Activated naive CD8-positive, alpha-beta T cell treated with anti-CD3 and anti-CD28 coated beads, Interleukin-2, amount 10 ng/mL, durations not matched to agents 7 days and 5 days (primary cell): Measurements from ENCODE around the gene ENOX2. TPM values are rescaled to one million over a fixed set of nuclear protein-coding genes. Genes with fewer than 3 reads are reported as not detected.
A peak's percentile ranks its signal among the peaks of the same experiment; 100 is the strongest.
"Not testable (repeated sequence)": the region's sequence is repeated elsewhere in the genome, so short reads cannot be mapped to it uniquely, and the experiment has no call there.

Source experiments
- ATAC-seq: fragments of 150-1000 bp; cut with Tn5 transposase; one replicate; pipeline ENCODE4 v1.10.0; 2021; ENCODE audit warnings: low read depth, moderate library complexity
- POLR2A ChIA-PET: fragments of 350-600 bp; sonication (Branson Sonifier 250); formaldehyde crosslinking; loops from one replicate; lab custom pipeline; 2021; ENCODE audit warnings: antibody characterized with exemption; lab: Charles Lee
- DNase-seq: peaks from one replicate; pipeline ENCODE4 v3.0.0; 2021
- H3K27ac Mint-ChIP-seq: one replicate; pipeline ENCODE4 v1.8.0; 2022; ENCODE audit warnings: mild to moderate bottlenecking, mixed read lengths
- H3K27me3 Mint-ChIP-seq: one replicate; pipeline ENCODE4 v1.8.0; 2022; ENCODE audit warnings: mild to moderate bottlenecking, moderate library complexity, mixed read lengths
- H3K36me3 Mint-ChIP-seq: one replicate; pipeline ENCODE4 v1.8.0; 2021; ENCODE audit warnings: mild to moderate bottlenecking, mixed read lengths
- H3K4me1 Mint-ChIP-seq: one replicate; pipeline ENCODE4 v1.8.0; 2021; ENCODE audit warnings: mixed read lengths
- H3K4me3 Mint-ChIP-seq: one replicate; pipeline ENCODE4 v1.8.0; 2022; ENCODE audit warnings: mild to moderate bottlenecking, moderate library complexity, mixed read lengths
- H3K9me3 Mint-ChIP-seq: one replicate; pipeline ENCODE4 v1.8.0; 2021; ENCODE audit warnings: mixed read lengths
- total RNA-seq, 2 experiments: library from RNA; stranded (reverse); gene quantifications; one replicate each; pipeline ENCODE4 v1.2.3, GENCODE V29; 2021

The ENOX2 gene
- total RNA-seq, 2 experiments from 2014 or later = 11.4 to 13.1 TPM

DNA sequence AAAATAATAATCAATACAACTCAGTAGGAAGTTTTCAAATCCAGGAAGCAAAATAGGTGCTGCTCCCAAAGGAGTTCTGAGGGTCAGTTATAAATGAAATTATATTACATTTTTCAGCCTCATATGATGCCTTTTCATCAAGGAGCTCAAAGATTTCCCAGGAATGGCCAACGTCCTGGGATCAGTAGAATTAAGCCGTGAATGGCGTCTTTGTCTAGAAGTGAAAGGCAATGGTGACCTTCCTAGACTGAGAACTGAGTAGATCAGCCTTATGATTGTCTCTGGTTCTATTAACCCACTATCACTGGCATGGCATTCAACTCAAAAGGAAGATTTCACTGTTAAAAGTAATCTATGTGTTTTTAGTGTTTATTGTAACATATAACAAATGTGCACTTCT, 74.4 kb downstream of the ENOX2 start:
- H3K27me3 Mint-ChIP-seq = no peaks in the 10 kb centered on the region
- no peaks in the 10 kb centered on the region for H3K9me3 Mint-ChIP-seq
- DNase-seq = no peak
- H3K4me3 Mint-ChIP-seq = no peak overlapping the region
- ATAC-seq = no peak
- no peak overlapping the region for H3K27ac Mint-ChIP-seq
- POLR2A ChIA-PET = no interaction called here
- no peaks in the 10 kb centered on the region for H3K4me1 Mint-ChIP-seq
- H3K36me3 Mint-ChIP-seq = peaks cover 3% of the 10 kb centered on the region

- no peak overlapping the region for H3K4me3 Mint-ChIP-seq
- no peaks in the 10 kb centered on the region for H3K27me3 Mint-ChIP-seq
- ATAC-seq (no peak), DNase-seq (no peak)
- H3K4me1 Mint-ChIP-seq = no peaks in the 10 kb centered on the region
- no peaks in the 10 kb centered on the region for H3K9me3 Mint-ChIP-seq
- POLR2A ChIA-PET = no interaction called here
- H3K27ac Mint-ChIP-seq = peak overlapping the region; percentile 9
- peaks cover 3% of the 10 kb centered on the region for H3K36me3 Mint-ChIP-seq
Measured at GRCh38 chrX:130827648-130828047, 75.4 kb downstream of the ENOX2 start.

DNA sequence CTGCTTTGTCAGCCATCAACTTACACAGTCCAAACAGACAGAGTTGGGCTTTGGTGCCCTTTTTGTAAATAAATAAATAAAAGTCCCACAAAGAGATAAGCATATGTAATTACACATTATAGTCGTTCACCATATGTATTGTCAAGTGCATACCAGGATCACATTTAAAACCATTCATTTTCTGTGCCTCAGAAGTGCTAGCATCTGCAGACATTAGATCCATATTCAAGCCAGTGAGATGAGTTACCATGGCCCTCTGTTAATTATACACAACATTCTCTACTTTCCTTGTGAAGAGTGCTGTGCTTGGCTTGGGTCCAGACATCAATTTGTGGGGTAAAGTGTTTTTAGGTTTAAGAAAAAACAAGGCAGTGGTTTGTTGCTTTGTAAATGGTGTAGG, 76.8 kb downstream of the ENOX2 start:
- no peak overlapping the region for H3K4me3 Mint-ChIP-seq
- no peaks in the 10 kb centered on the region for H3K9me3 Mint-ChIP-seq
- DNase-seq (no peak), ATAC-seq (no peak)
- no peaks in the 10 kb centered on the region for H3K27me3 Mint-ChIP-seq
- POLR2A ChIA-PET = no interaction called here
- no peaks in the 10 kb centered on the region for H3K4me1 Mint-ChIP-seq
- H3K27ac Mint-ChIP-seq = no peak overlapping the region
- H3K36me3 Mint-ChIP-seq = no peaks in the 10 kb centered on the region

GRCh38 chrX:130825525-130825924, 77.5 kb downstream of the ENOX2 start:
- Mint-ChIP-seq H3K4me3 (no peak overlapping the region), H3K27ac (no peak overlapping the region), H3K27me3 (no peaks in the 10 kb centered on the region), H3K4me1 (peaks cover 2% of the 10 kb centered on the region), H3K9me3 (no peaks in the 10 kb centered on the region), H3K36me3 (no peaks in the 10 kb centered on the region)
- ATAC-seq (no peak), DNase-seq (no peak)
- POLR2A ChIA-PET = no interaction called here

GRCh38 chrX:130819367-130819766, 83.6 kb downstream of the ENOX2 start:
- H3K36me3 Mint-ChIP-seq, H3K4me3 Mint-ChIP-seq, POLR2A ChIA-PET, H3K27ac Mint-ChIP-seq, H3K4me1 Mint-ChIP-seq, DNase-seq, ATAC-seq, H3K27me3 Mint-ChIP-seq, H3K9me3 Mint-ChIP-seq: not testable (repeated sequence)

DNA sequence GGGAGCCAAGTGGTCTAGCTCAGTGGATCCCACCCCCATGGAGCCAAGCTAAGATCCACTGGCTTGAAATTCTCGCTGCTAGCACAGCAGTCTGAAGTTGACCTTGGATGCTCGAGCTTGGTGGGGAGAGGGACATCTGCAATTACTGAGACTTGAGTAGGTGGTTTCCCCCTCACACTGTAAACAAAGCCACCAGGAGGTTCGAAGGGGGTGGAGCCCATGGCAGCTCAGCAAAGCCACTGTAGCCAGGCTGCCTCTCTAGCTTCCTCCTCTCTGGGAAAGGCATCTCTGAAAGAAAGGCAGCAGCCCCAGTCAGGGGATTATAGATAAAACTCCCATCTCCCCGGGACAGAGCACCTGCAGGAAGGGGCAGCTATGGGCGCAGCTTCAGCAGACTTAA, 89.1 kb downstream of the ENOX2 start:
- H3K4me3 Mint-ChIP-seq, H3K36me3 Mint-ChIP-seq, H3K27ac Mint-ChIP-seq, H3K27me3 Mint-ChIP-seq, H3K4me1 Mint-ChIP-seq, ATAC-seq, POLR2A ChIA-PET, H3K9me3 Mint-ChIP-seq, DNase-seq: not testable (repeated sequence)

DNA sequence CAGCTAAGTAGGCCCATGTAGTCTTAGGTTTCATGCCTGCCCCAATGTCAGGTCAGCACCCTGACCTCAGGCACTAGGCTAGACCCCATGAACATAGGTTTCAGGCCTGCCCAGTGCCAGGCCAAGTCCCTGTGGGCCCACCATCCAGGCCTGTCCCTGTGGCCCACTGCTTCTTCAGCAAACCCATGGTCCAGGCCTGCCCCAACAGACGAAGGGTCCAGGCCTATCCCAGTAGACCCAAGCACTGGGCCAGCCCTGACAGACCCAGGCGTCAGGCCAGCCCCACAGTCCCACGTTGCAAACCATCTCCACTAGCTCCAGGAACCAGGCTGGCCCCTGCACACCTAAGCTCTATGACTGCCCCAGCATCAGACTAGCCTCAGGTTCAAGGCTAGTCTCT, 92.4 kb downstream of the ENOX2 start:
- no peak for ATAC-seq
- no peak for DNase-seq
- H3K27ac Mint-ChIP-seq = no peak overlapping the region
- H3K27me3 Mint-ChIP-seq = no peaks in the 10 kb centered on the region
- peaks cover 3% of the 10 kb centered on the region for H3K4me1 Mint-ChIP-seq
- peaks cover 2% of the 10 kb centered on the region for H3K9me3 Mint-ChIP-seq
- no peaks in the 10 kb centered on the region for H3K36me3 Mint-ChIP-seq
- POLR2A ChIA-PET = no interaction called here
- no peak overlapping the region for H3K4me3 Mint-ChIP-seq

- DNase-seq = no peak
- Mint-ChIP-seq H3K4me3 (no peak overlapping the region), H3K27ac (no peak overlapping the region), H3K9me3 (no peaks in the 10 kb centered on the region), H3K27me3 (no peaks in the 10 kb centered on the region), H3K4me1 (peaks cover 3% of the 10 kb centered on the region), H3K36me3 (no peaks in the 10 kb centered on the region)
- no peak for ATAC-seq
- POLR2A ChIA-PET = no interaction called here
Measured at GRCh38 chrX:130805903-130806302, 97.1 kb downstream of the ENOX2 start.

DNA sequence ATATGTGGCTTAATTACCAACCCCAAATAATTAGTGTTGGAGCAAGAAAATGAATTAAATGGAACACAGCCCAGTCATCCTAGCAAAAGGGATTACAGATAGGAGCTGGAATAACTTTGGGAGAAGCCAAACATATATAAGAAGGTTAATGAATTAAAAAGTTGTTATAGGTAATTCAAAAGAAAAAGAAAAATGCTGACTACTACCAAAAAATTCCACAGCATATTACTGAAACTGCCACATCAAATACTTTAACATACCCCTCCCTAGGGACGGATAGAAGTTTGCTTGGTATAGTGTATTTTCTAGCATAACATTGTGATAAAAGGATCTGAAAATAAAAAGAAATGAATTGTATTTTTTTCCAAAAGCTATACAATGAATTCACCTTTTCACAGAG, 99.5 kb downstream of the ENOX2 start:
- ATAC-seq (no peak), DNase-seq (no peak)
- Mint-ChIP-seq H3K4me3 (no peak overlapping the region), H3K36me3 (no peaks in the 10 kb centered on the region), H3K27ac (no peak overlapping the region), H3K4me1 (peaks cover 3% of the 10 kb centered on the region), H3K27me3 (no peaks in the 10 kb centered on the region), H3K9me3 (no peaks in the 10 kb centered on the region)
- POLR2A ChIA-PET = no interaction called here

DNA sequence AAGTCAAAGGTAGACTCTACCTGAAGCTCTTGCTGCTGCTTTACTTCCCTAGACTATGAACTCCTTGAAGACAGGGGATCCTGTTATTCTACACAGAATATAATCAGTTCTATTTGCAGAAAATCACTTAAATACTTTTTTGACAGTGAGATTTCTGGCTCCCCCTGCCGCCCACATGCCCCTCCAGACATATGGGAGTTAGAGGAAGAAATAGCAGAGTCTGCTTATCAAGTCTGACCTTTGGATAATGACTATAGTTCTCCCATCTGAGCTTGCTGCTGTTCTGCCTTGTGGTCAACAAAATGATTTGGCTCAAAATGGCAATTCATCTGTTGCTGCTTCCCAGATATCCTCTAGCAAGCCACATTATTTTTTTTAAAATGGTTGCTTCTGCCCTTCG, 101.1 kb downstream of the ENOX2 start:
- H3K9me3 Mint-ChIP-seq = no peaks in the 10 kb centered on the region
- ATAC-seq (no peak), DNase-seq (no peak)
- no peaks in the 10 kb centered on the region for H3K27me3 Mint-ChIP-seq
- H3K4me1 Mint-ChIP-seq = no peaks in the 10 kb centered on the region
- no peak overlapping the region for H3K27ac Mint-ChIP-seq
- H3K4me3 Mint-ChIP-seq = no peak overlapping the region
- POLR2A ChIA-PET = no interaction called here
- no peaks in the 10 kb centered on the region for H3K36me3 Mint-ChIP-seq

- Mint-ChIP-seq H3K9me3 (no peaks in the 10 kb centered on the region), H3K27ac (no peak overlapping the region), H3K4me1 (no peaks in the 10 kb centered on the region), H3K36me3 (no peaks in the 10 kb centered on the region), H3K4me3 (no peak overlapping the region), H3K27me3 (no peaks in the 10 kb centered on the region)
- POLR2A ChIA-PET = no interaction called here
- no peak for ATAC-seq
- DNase-seq = no peak
Measured at GRCh38 chrX:130799393-130799792, 103.6 kb downstream of the ENOX2 start.

GRCh38 chrX:130793975-130794374, 109.0 kb downstream of the ENOX2 start:
- no peaks in the 10 kb centered on the region for H3K27me3 Mint-ChIP-seq
- no peaks in the 10 kb centered on the region for H3K9me3 Mint-ChIP-seq
- H3K4me1 Mint-ChIP-seq = no peaks in the 10 kb centered on the region
- H3K4me3 Mint-ChIP-seq = no peak overlapping the region
- H3K36me3 Mint-ChIP-seq = no peaks in the 10 kb centered on the region
- POLR2A ChIA-PET = no interaction called here
- ATAC-seq (no peak), DNase-seq (no peak)
- H3K27ac Mint-ChIP-seq = no peak overlapping the region

GRCh38 chrX:130791870-130792269, 111.1 kb downstream of the ENOX2 start:
- ATAC-seq, H3K27me3 Mint-ChIP-seq, POLR2A ChIA-PET: not testable (repeated sequence)

GRCh38 chrX:130789793-130790192, 113.2 kb downstream of the ENOX2 start:
- H3K4me1 Mint-ChIP-seq = no peaks in the 10 kb centered on the region
- no peaks in the 10 kb centered on the region for H3K36me3 Mint-ChIP-seq
- no peaks in the 10 kb centered on the region for H3K9me3 Mint-ChIP-seq
- H3K27me3 Mint-ChIP-seq = no peaks in the 10 kb centered on the region
- no peak overlapping the region for H3K4me3 Mint-ChIP-seq
- ATAC-seq = no peak
- no peak for DNase-seq
- POLR2A ChIA-PET = no interaction called here
- no peak overlapping the region for H3K27ac Mint-ChIP-seq

More at GRCh38 chrX:130791870-130792269, 111.1 kb downstream of the ENOX2 start:
- not testable (repeated sequence) for H3K4me1 Mint-ChIP-seq, H3K27ac Mint-ChIP-seq, H3K9me3 Mint-ChIP-seq, H3K4me3 Mint-ChIP-seq, H3K36me3 Mint-ChIP-seq, DNase-seq
